HG03060 (cell line): Measurements from ENCODE around the gene SMO.

Source experiments
- ATAC-seq: cut with Tn5 transposase; IDR thresholded peaks from one replicate; pipeline ENCODE4 v1.9.1; 2021; ENCODE audit warnings: low read depth, moderate number of reproducible peaks; ENCODE audit not compliant: unreplicated experiment

SMO gene

DNA sequence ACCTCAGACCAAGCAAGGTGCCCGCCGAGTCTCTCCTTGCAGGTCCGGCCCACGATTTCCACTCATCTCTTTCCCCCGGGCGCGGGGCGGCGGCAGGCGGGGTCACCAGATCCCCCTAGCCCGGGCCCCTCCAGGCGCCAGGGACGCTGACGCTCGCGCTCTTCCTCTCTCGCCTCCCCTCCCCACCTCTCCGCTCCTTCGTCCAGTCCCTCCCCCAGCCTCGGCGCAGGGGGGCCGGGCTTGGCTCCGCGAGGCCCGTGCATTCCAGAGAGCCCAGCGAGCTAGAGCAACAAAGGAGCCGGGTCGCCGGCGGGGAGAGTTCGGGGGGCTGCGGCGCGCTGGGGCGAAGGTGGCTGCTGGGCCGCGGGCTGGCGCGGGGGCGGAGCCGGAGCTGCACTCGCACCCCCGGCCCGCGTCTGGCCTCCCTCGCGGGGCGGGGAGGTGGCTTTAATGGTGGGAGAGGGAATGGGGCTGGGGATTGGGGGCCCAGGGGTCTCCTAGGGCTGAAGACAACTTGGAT lies at the start of gene SMO:
TSS of gene SMO (plus strand) at position 262 of the 520 bp plus-strand sequence. CDS start 519 bp downstream, outside the sequence.
- no peak for ATAC-seq

DNA sequence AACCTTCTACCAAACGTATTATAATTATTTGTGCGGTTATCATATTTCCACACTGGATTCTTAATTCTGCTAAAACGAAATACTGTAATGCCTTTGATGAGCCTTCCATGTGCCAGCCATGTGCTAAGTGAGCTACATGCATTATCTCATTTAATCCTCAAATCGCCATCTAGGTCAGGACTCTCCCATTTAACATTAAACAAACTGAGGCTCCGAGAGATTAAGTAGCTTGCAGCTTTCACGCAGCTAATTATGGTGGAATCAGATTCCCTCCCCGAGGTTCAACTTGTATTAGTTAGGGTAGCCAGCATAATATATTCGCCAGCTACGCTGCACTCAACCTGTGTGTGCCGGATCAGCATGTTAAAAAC lies 44.7 kb upstream of the SMO start:
- ATAC-seq: no peak

GRCh38 chr7:129144095-129144833 lies 44.2 kb upstream of the SMO start, which contains the start of gene TSPAN33:
Gene TSPAN33, plus strand, starts transcription at chr7:129144707. Its CDS starts 274 bp downstream, at chr7:129144981.
- ATAC-seq: no peak

DNA sequence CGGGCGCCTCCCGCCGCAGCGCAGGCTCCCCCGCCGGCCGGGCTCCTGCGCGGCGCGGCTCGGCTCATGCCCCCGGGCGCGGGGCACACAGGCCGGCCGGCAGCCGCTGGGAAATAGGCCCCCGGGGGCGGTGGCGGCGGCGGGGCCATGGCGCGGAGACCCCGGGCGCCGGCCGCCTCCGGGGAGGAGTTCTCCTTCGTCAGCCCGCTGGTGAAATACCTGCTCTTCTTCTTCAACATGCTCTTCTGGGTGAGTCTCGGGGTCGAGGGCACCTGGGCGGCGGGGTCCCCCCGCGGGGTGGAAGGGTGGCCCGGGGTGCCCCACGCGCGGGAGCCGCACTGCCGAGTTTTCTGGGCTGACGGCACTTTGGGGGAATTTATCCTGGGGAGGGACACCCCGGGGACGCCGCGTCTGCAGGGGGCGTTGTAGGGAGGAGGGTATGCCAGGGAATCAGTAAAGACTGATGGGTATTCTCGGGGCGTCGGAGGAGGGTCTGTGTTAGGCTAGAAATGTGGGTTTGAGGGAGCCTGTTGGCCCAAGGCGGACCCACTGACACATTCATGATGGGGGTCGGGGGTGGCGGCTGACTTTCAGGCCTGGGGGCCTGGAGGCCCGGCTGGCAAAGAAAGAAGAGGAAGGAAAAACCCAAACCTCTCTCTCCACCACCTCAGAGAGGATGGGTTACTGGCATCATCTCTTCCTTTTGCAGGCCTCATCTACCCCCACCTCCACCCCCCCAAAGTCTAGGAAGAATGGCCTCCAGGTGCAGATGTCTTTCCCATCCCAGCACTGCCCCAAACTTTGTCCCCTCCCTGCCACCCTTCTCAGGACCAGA lies 43.4 kb upstream of the SMO start:
- no peak for ATAC-seq

DNA sequence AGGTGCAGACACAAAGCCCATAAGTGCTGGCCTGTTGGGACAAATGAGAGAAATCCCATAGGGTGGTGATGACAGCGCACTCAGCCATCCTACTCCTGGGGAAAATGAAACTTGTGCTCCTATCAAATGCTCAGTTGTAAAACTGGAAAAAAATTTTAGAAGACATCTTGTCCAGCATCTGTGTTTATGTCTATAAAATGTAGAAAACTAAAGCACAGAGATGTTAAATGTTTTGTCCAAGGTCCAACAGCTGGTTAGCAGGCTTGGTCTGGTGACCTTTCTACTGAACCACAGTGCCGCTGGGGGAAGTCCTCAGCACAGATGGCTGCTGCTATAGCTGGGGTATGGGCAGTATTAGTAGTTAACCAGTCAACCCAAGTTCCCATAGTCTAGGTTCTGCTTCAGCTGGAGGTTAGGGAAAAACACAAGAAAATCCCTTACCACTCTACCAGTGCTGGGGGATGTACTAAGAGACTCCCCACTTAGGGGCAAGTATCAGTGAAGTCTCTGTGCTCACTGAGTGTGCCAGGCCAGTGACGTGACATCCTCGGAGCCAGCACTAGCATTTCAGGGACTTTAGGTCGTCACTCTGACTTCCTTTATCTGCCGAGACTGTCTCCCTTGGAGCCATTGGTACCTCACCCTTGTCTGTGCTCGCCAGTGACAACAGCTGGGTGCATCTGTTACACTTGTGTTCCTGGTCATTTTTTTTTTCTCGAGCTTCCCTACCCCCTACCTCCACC lies 42.0 kb upstream of the SMO start:
- peak; percentile 49 for ATAC-seq

DNA sequence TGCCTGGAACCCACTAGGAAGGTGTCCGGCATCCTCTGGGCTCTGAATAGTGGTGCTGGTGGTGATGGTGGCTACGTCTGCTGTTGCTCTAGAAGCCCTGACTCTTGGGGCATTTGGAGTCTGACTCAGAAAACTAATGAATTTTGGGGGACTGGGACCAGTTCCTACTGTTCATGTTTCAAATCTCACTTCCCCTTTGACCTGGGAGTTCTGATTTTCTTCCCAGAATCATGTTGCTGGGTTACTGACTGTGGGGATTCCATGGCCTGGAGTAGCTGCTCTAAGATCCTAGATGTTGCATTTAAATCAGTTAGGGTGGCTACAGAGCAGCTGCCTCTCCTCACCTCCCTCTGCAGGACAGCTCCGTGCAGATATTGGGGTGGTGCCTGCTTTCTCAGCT lies 40.7 kb upstream of the SMO start:
- ATAC-seq: no peak

- no peak for ATAC-seq
Measured at GRCh38 chr7:129149511-129149910, 38.9 kb upstream of the SMO start.

GRCh38 chr7:129150199-129150996 lies 38.0 kb upstream of the SMO start:
- no peak for ATAC-seq

DNA sequence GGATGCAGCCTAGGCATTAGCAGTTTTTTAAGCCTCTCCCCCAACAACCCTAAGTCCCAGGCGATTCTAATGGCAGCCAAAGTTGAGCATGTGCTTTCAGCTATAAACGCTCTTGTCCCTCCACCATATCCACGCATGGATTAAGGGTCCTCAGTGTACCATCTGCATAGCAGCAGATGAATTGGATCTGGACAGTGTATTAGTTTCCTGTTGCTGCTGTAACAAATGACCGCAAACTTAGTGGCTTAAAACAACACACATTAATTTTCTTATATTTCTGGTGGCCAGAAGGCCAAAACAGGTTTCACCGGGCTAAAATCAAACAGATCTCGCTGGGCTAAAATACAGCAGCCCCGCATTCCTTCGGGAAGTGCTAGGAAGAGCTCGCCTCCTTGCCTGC lies 30.8 kb upstream of the SMO start:
- ATAC-seq: no peak

- ATAC-seq: no peak
Measured at GRCh38 chr7:129159539-129159938, 28.9 kb upstream of the SMO start.

DNA sequence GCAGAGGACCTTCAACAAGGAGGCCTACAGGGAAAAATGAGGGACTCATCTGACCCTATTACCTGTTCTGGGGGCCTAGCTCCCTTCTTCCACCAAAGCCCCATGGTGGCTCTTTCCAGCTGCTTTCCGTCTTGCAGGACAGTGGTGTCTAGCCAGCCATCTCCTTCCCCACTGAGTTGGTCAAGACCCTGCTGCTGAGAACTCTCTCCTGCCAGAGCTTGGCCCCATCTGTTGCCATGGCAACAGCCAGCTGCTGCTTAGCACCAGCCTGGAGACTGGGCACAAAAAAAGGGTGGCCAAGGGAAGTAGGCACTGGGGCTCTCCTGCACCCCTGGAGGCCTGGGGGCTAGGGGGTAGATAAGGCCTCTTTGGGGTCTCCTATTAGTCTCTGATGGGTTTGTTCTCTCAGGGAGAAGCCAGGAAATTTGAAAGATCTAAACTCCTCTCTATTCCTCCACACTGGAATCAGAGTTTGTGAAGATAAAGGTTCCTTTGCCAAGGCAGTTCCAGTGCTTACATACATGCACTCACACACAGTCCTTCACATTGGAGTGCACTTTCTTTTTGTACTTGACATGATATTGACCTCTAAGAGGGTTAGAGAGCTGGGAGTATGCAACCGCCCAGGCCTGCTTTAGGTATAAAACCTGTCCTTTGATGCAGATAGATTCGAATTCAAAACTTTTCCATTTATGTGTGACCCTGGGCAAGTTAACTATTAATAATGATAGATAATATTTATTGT lies 28.1 kb upstream of the SMO start:
- ATAC-seq: no peak

DNA sequence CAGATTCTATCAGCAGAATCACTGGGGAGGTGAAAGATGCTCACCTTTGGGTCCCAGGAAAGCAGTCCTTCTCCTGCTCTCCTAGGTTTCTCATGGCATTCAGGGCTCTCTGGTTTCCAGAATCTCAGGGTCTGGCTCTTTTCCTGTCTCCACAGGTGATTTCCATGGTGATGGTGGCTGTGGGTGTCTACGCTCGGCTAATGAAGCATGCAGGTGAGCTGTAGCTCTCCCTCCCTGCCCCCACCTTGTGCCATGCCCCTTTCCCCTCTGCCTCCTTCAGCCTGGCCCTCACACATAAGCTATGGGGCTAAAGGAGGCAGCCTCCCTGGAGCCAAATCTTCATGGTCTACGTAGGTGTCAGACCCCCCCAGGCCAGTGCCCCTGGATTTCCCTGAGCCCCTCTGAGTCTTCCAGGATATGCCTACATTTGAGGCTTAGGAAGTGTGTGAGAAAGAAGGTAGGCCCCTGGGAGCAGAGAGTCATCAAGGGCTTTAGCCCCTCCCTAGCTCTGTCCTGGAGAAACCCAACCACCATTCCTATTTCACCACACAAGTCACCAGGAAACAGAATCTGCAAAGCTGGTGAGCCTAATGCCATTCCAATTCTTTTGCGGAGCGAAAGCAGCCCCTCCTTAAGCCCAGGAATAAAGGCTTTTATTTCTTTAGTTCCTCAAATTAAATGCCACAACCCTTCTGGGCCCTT lies 26.8 kb upstream of the SMO start:
- ATAC-seq: no peak

GRCh38 chr7:129162732-129163131 lies 25.7 kb upstream of the SMO start:
- ATAC-seq: no peak

- no peak for ATAC-seq
Measured at GRCh38 chr7:129163875-129164544, 24.4 kb upstream of the SMO start.

GRCh38 chr7:129166745-129167144 lies 21.7 kb upstream of the SMO start:
- ATAC-seq: no peak

- ATAC-seq: no peak
Measured at GRCh38 chr7:129167817-129168216, 20.6 kb upstream of the SMO start.

GRCh38 chr7:129168231-129169021 lies 20.0 kb upstream of the SMO start:
- ATAC-seq: no peak
